Measurements from ENCODE around the gene ULK1.

DNA sequence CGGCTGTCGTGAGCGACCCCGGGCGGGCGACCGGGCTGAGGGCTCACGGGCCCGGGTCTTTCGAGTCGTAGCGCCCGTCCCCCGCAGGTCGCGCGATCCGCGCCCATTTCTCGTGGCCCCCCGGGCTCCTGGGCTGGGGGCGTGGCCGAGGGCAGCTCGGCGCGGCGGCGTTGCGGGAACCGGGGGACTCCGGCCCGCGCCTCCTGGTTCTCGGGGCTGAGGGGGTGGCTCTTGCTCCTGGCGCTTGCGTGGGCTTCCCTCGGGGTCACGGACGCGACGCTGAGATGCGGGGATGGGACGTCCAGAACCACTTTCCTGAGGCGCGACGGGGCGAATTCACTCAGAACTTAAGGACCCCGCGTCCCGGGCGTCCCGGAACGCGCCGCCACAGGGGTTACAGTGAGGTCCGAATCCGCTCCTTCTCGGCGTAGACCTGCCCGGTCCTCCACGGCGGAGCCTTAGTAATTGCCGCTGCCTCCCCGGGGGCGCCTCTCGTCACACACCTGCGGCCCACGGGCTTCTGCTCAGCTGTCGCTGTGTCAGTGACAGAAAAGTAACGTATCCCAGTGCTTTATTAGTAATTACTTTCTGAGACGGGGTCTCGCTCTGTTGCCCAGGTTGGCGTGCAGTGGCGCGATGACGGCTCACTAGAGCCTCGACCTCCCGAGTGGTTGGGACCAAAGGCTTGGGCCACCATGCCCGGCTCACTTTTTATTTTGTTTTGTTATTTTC lies 55.9 kb downstream of the ULK1 start:
- no peak for TF ChIP-seq EZH2 (IDR thresholded peaks at IDR 0.05; ENCODE audit: low read length)
- TF ChIP-seq, protein P1, sequence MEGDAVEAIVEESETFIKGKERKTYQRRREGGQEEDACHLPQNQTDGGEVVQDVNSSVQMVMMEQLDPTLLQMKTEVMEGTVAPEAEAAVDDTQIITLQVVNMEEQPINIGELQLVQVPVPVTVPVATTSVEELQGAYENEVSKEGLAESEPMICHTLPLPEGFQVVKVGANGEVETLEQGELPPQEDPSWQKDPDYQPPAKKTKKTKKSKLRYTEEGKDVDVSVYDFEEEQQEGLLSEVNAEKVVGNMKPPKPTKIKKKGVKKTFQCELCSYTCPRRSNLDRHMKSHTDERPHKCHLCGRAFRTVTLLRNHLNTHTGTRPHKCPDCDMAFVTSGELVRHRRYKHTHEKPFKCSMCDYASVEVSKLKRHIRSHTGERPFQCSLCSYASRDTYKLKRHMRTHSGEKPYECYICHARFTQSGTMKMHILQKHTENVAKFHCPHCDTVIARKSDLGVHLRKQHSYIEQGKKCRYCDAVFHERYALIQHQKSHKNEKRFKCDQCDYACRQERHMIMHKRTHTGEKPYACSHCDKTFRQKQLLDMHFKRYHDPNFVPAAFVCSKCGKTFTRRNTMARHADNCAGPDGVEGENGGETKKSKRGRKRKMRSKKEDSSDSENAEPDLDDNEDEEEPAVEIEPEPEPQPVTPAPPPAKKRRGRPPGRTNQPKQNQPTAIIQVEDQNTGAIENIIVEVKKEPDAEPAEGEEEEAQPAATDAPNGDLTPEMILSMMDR (optimal IDR thresholded peaks at IDR 0.05 in 1 of 3, IDR thresholded peaks at IDR 0.05 in 1 of 3, conservative IDR thresholded peaks at IDR 0.05 in 1 of 3; ENCODE audit: extremely low read depth in 1 of 3, insufficient read depth in 2 of 3, low read length in 3 of 3) = no peak
